NCI-H128 (cell line): ENCODE results near the gene MIER1.
"Not testable (repeated sequence)": the region's sequence is repeated elsewhere in the genome, so short reads cannot be mapped to it uniquely, and the experiment has no call there.

Source experiments
- DNase-seq: peaks from one replicate; lab custom pipeline; 2025; ENCODE audit not compliant: unreplicated experiment; lab: John Stamatoyannopoulos, UW

Gene MIER1

GRCh38 chr1:66937529-66938234 is 12.9 kb downstream of the MIER1 start:
- DNase-seq: no peak

- DNase-seq: no peak
Observed at GRCh38 chr1:66938613-66939012, 13.8 kb downstream of the MIER1 start.

GRCh38 chr1:66940981-66941380 is 16.2 kb downstream of the MIER1 start:
- DNase-seq: no peak

- no peak for DNase-seq
Observed at GRCh38 chr1:66943361-66943969, 18.7 kb downstream of the MIER1 start.

GRCh38 chr1:66944330-66945274 is 19.8 kb downstream of the MIER1 start:
- no peak for DNase-seq

GRCh38 chr1:66945316-66945715 is 20.5 kb downstream of the MIER1 start:
- DNase-seq: no peak

GRCh38 chr1:66947267-66947666 is 22.5 kb downstream of the MIER1 start:
- DNase-seq: no peak

GRCh38 chr1:66951513-66951912 is 26.7 kb downstream of the MIER1 start:
- no peak for DNase-seq

- DNase-seq: no peak
Observed at GRCh38 chr1:66954208-66954607, 29.4 kb downstream of the MIER1 start.

- no peak for DNase-seq
Observed at GRCh38 chr1:66957938-66958337, 33.1 kb downstream of the MIER1 start.

GRCh38 chr1:66966188-66966873 is 41.5 kb downstream of the MIER1 start:
- DNase-seq: not testable (repeated sequence)

- DNase-seq: no peak
Observed at GRCh38 chr1:66968574-66968973, 43.8 kb downstream of the MIER1 start.

- no peak for DNase-seq
Observed at GRCh38 chr1:66978201-66978600, 53.4 kb downstream of the MIER1 start.

- not testable (repeated sequence) for DNase-seq
Observed at GRCh38 chr1:66979621-66980020, 54.8 kb downstream of the MIER1 start.

- no peak for DNase-seq
Observed at GRCh38 chr1:66980745-66981367, 56.1 kb downstream of the MIER1 start.

GRCh38 chr1:66981679-66982078 is 56.9 kb downstream of the MIER1 start:
- no peak for DNase-seq

- no peak for DNase-seq
Observed at GRCh38 chr1:66982561-66983260, 57.9 kb downstream of the MIER1 start.

- no peak for DNase-seq
Observed at GRCh38 chr1:66984491-66984890, 59.7 kb downstream of the MIER1 start.

GRCh38 chr1:66985835-66986234 is 61.0 kb downstream of the MIER1 start:
- no peak for DNase-seq

GRCh38 chr1:66993076-66993475 is 68.3 kb downstream of the MIER1 start:
- no peak for DNase-seq
